Measurements from ENCODE around the gene RGCC.

RGCC gene

GRCh38 chr13:41516760-41517159, 59.4 kb downstream of the RGCC start:
- H2AFZ ChIP-seq: no peak overlapping the region
- TF ChIP-seq CTCF (IDR thresholded peaks at IDR 0.05): no peak
- no peak overlapping the region for H3K4me3 ChIP-seq (ENCODE audit: low read depth, low read length)
- H3K36me3 ChIP-seq (ENCODE audit: control insufficient read depth, insufficient read depth, low read length): no peaks in the 10 kb centered on the region
- H3K4me2 ChIP-seq (ENCODE audit: low read length): no peak overlapping the region
- H3K9ac ChIP-seq: no peak overlapping the region
- H3K79me2 ChIP-seq: no peaks in the 10 kb centered on the region
- no peak overlapping the region for H3K27ac ChIP-seq
- H3K9me3 ChIP-seq (ENCODE audit: control insufficient read depth, low read length): no peaks in the 10 kb centered on the region
- no peaks in the 10 kb centered on the region for H3K4me1 ChIP-seq
- H3K27me3 ChIP-seq (ENCODE audit: control insufficient read depth, insufficient read depth, low read length): no peaks in the 10 kb centered on the region

- H3K9me3 ChIP-seq (ENCODE audit: control insufficient read depth, low read length): no peaks in the 10 kb centered on the region
- no peak overlapping the region for H3K4me2 ChIP-seq (ENCODE audit: low read length)
- H3K27me3 ChIP-seq (ENCODE audit: control insufficient read depth, insufficient read depth, low read length): no peaks in the 10 kb centered on the region
- TF ChIP-seq CTCF (IDR thresholded peaks at IDR 0.05): no peak
- no peaks in the 10 kb centered on the region for H3K79me2 ChIP-seq
- H3K4me3 ChIP-seq (ENCODE audit: low read depth, low read length): no peak overlapping the region
- H3K36me3 ChIP-seq (ENCODE audit: control insufficient read depth, insufficient read depth, low read length): no peaks in the 10 kb centered on the region
- no peak overlapping the region for H2AFZ ChIP-seq
- no peak overlapping the region for H3K9ac ChIP-seq
- H3K27ac ChIP-seq: no peak overlapping the region
- no peaks in the 10 kb centered on the region for H3K4me1 ChIP-seq
These were observed 62.8 kb downstream of the RGCC start for GRCh38 chr13:41520016-41520659.

All from parathyroid adenoma (tissue), 2 donors.